Tibial nerve (tissue), 4 donors: Measurements from ENCODE around the gene GTF3C2. TPM values are rescaled to one million over a fixed set of nuclear protein-coding genes. Genes with fewer than 3 reads are reported as not detected.

Experiments used
- DNase-seq, 2 donors: peaks; one replicate each; pipeline ENCODE4 v3.0.0-alpha.2; 2019; ENCODE audit warnings: low spot score in 2 of 2
- H3K27ac ChIP-seq, 4 donors: fragments of 200-600 bp; sonication (generic) in 3 of 4; one replicate each; pipeline ENCODE4 v1.5.1; 2017 to 2019; ENCODE audit warnings: mild to moderate bottlenecking in 1 of 4
- H3K27me3 ChIP-seq, 2 donors: fragments of 200-600 bp; sonication (generic) in 1 of 2; one replicate each; pipeline versions ENCODE4 v1.5.1 to v1.6.0; 2017 to 2019
- H3K36me3 ChIP-seq, 3 donors: fragments of 200-600 bp; sonication (generic); one replicate each; pipeline ENCODE4 v1.5.1; 2018 to 2019
- H3K4me1 ChIP-seq, 4 donors: fragments of 200-600 bp; sonication (generic) in 3 of 4; one replicate each; pipeline ENCODE4 v1.5.1; 2017 to 2019
- H3K4me3 ChIP-seq, 4 donors: fragments of 200-600 bp; sonication (generic) in 3 of 4; one replicate each; pipeline ENCODE4 v1.5.1; 2017 to 2019; ENCODE audit warnings: mild to moderate bottlenecking in 1 of 4, moderate library complexity in 1 of 4
- H3K9me3 ChIP-seq, 4 donors: fragments of 200-600 bp; sonication (generic) in 3 of 4; one replicate each; pipeline ENCODE4 v1.5.1; 2017 to 2019
- CTCF ChIP-seq, 5 experiments: fragments of 200-600 bp in 3 of 5; fragments of 450-650 bp in 2 of 5; sonication (generic) in 3 of 5; IDR thresholded peaks; one replicate each; pipeline ENCODE4 v1.5.1; 2016 to 2019; ENCODE audit warnings: antibody characterized with exemption in 5 of 5, mild to moderate bottlenecking in 3 of 5, moderate library complexity in 2 of 5
- EP300 ChIP-seq, 2 donors: sonication (generic); formaldehyde crosslinking; IDR thresholded peaks; one replicate each; pipeline ENCODE4 v1.6.1; 2017; ENCODE audit warnings: antibody characterized with exemption in 2 of 2, mild to moderate bottlenecking in 1 of 2
- POLR2A ChIP-seq, 2 donors: fragments of 450-650 bp; IDR thresholded peaks; one replicate each; pipeline ENCODE4 v1.6.1; 2017; ENCODE audit warnings: antibody characterized with exemption in 2 of 2, mild to moderate bottlenecking in 2 of 2, moderate library complexity in 2 of 2
- WGBS, 2 donors: methylation state at CpG; one replicate each; pipeline ENCODE4 v1.1.5; 2018; 5-methylcytosine and 5-hydroxymethylcytosine counted together
- total RNA-seq, 4 donors: library from RNA; depleted of rRNA; stranded (reverse); fragments of >200 nt; gene quantifications; one replicate each; pipeline ENCODE4 v1.1.0, GENCODE V29; 2016

Gene GTF3C2
- total RNA-seq, 4 donors from 2014 or later, result 38.9 to 54.0 (median 46.0) TPM

GRCh38 chr2:27284996-27285395 lies 71.6 kb downstream of the GTF3C2 start:
- H3K9me3 ChIP-seq, result no peaks in the 10 kb centered on the region
- peaks cover 0 to 12% of the 10 kb centered on the region in 2 donors for H3K27me3 ChIP-seq
- 97 to 100% methylated on average over 1 of the region's 1 CpG for WGBS, 2 donors
- TF ChIP-seq EP300 (IDR thresholded peaks at IDR 0.05) (no peak), CTCF (IDR thresholded peaks at IDR 0.05) (no peak), POLR2A (IDR thresholded peaks at IDR 0.05) (no peak)
- no peak for DNase-seq
- H3K27ac ChIP-seq, result no peak overlapping the region
- no peak overlapping the region for H3K4me3 ChIP-seq
- no peaks in the 10 kb centered on the region for H3K36me3 ChIP-seq
- peaks cover 0 to 14% (median 5%) of the 10 kb centered on the region in 4 donors for H3K4me1 ChIP-seq

- Histone ChIP-seq H3K9me3 (no peaks in the 10 kb centered on the region), H3K27ac (no peak overlapping the region), H3K27me3 (peaks cover 0 to 11% of the 10 kb centered on the region in 2 donors), H3K4me3 (no peak overlapping the region), H3K36me3 (no peaks in the 10 kb centered on the region), H3K4me1 (peaks cover 0 to 18% (median 5%) of the 10 kb centered on the region in 4 donors)
- TF ChIP-seq POLR2A (IDR thresholded peaks at IDR 0.05) (no peak), CTCF (IDR thresholded peaks at IDR 0.05) (no peak), EP300 (IDR thresholded peaks at IDR 0.05) (no peak)
- no peak for DNase-seq
- 54 to 57% methylated on average over 5 of the region's 5 CpGs for WGBS, 2 donors
Measured at GRCh38 chr2:27282892-27283291, 73.7 kb downstream of the GTF3C2 start.

- Histone ChIP-seq H3K36me3 (no peaks in the 10 kb centered on the region), H3K4me3 (no peak within 1 kb of the TSS), H3K27ac (no peak within 1 kb of the TSS), H3K27me3 (peaks cover 0 to 19% of the 10 kb centered on the region in 2 donors), H3K9me3 (no peaks in the 10 kb centered on the region), H3K4me1 (peaks cover 0 to 18% (median 5%) of the 10 kb centered on the region in 4 donors)
- DNase-seq, result no peak
- TF ChIP-seq EP300 (IDR thresholded peaks at IDR 0.05) (no peak), CTCF (IDR thresholded peaks at IDR 0.05) (no peak), POLR2A (IDR thresholded peaks at IDR 0.05) (no peak)
- WGBS, 2 donors, result 51 to 53% methylated on average over 4 to 5 of the region's 5 CpGs
Measured at GRCh38 chr2:27281855-27282559, 74.6 kb downstream of the GTF3C2 start, which contains the start of gene TRIM54. TRIM54 (plus strand) TSS chr2:27282429; CDS start chr2:27282732, 303 bp downstream.

- H3K4me3 ChIP-seq, result no peak overlapping the region
- 54 to 68% methylated on average over 3 of the region's 3 CpGs for WGBS, 2 donors
- H3K9me3 ChIP-seq, result no peaks in the 10 kb centered on the region
- peaks cover 0 to 18% (median 5%) of the 10 kb centered on the region in 4 donors for H3K4me1 ChIP-seq
- TF ChIP-seq POLR2A (IDR thresholded peaks at IDR 0.05) (no peak), EP300 (IDR thresholded peaks at IDR 0.05) (no peak), CTCF (IDR thresholded peaks at IDR 0.05) (no peak)
- no peak for DNase-seq
- H3K36me3 ChIP-seq, result no peaks in the 10 kb centered on the region
- peaks cover 0 to 21% of the 10 kb centered on the region in 2 donors for H3K27me3 ChIP-seq
- H3K27ac ChIP-seq, result no peak overlapping the region
Measured at GRCh38 chr2:27281442-27281841, 75.1 kb downstream of the GTF3C2 start.

- Histone ChIP-seq H3K27ac (no peak overlapping the region), H3K4me1 (peaks cover 0 to 18% (median 5%) of the 10 kb centered on the region in 4 donors), H3K27me3 (peaks cover 0 to 21% of the 10 kb centered on the region in 2 donors), H3K4me3 (no peak overlapping the region), H3K9me3 (no peaks in the 10 kb centered on the region), H3K36me3 (no peaks in the 10 kb centered on the region)
- no peak for DNase-seq
- TF ChIP-seq EP300 (IDR thresholded peaks at IDR 0.05) (no peak), POLR2A (IDR thresholded peaks at IDR 0.05) (no peak), CTCF (IDR thresholded peaks at IDR 0.05) (no peak)
- WGBS, 2 donors, result 60 to 68% methylated on average over 3 of the region's 3 CpGs
Measured at GRCh38 chr2:27280826-27281225, 75.7 kb downstream of the GTF3C2 start.
